NCI-H1048 (cell line): ENCODE results near the gene UBXN7.
A peak's percentile ranks its signal among the peaks of the same experiment; 100 is the strongest.
"Not testable (repeated sequence)": the region's sequence is repeated elsewhere in the genome, so short reads cannot be mapped to it uniquely, and the experiment has no call there.

Source experiments
- DNase-seq: peaks from one replicate; lab custom pipeline; 2025; lab: John Stamatoyannopoulos, UW

The UBXN7 gene, protein sequence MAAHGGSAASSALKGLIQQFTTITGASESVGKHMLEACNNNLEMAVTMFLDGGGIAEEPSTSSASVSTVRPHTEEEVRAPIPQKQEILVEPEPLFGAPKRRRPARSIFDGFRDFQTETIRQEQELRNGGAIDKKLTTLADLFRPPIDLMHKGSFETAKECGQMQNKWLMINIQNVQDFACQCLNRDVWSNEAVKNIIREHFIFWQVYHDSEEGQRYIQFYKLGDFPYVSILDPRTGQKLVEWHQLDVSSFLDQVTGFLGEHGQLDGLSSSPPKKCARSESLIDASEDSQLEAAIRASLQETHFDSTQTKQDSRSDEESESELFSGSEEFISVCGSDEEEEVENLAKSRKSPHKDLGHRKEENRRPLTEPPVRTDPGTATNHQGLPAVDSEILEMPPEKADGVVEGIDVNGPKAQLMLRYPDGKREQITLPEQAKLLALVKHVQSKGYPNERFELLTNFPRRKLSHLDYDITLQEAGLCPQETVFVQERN

DNA sequence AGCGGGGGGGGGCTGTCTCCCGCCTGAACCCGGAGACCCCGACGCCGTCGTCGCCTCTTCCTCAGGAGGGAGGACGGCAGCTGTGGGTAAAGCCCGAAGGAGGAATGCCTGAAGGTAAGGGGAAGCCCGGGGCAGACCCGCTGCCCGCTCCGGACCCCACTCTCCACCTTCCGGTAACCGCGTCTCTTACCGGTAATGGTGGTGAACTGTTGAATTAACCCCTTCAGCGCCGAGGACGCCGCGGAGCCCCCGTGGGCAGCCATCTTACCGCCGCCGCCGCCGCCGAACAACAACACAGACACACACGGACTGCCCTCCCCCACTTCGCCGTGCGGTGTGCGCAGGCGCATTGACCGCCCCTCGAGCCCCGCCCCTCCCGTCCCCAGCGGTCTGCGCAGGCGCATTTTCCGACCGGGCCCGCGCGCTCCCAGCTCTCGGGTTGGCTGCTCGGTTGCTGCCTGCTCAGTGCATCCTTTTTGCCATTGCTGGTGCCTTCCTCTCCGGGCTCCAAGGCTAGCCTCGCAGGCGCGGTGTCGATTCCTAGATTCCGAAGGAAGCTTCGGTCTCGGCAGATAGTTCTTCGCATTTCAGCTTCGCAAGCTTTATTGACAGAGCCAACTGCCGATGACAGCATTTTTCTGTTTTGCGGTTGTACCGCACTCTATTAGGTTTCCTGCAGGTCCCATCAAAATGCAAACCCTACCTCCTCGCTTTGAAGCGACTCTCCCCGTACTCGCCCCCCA, at the start of gene UBXN7:
UBXN7 (minus strand) TSS at position 291 of the 743 bp plus-strand sequence; CDS start at position 263, 28 bp downstream.
- DNase-seq = peak; percentile 76

DNA sequence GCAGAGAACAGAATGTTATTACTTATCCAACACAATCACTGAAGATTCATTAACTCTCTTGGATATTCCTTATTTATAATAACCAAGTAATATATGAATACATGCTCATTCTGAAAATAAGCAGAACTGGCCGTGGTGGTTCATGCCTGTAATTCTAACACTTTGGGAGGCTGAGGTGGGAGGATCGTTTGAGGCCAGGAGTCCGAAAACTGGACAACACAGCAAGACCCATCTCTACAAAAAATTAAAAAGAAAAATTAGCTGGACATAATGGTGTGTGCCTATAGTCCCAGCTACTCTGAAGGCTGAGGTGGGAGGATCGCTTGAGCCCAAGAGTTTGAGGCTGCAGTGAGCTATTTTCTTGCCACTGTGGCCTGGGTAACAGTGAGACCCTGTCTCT, 45.5 kb upstream of the UBXN7 start:
- DNase-seq = no peak

GRCh38 chr3:196472286-196472685, 40.1 kb upstream of the UBXN7 start:
- no peak for DNase-seq

- no peak for DNase-seq
Observed at GRCh38 chr3:196471551-196471950, 39.3 kb upstream of the UBXN7 start.

- DNase-seq = not testable (repeated sequence)
Observed at GRCh38 chr3:196470182-196470581, 38.0 kb upstream of the UBXN7 start.

GRCh38 chr3:196463804-196464203, 31.6 kb upstream of the UBXN7 start:
- DNase-seq = no peak

DNA sequence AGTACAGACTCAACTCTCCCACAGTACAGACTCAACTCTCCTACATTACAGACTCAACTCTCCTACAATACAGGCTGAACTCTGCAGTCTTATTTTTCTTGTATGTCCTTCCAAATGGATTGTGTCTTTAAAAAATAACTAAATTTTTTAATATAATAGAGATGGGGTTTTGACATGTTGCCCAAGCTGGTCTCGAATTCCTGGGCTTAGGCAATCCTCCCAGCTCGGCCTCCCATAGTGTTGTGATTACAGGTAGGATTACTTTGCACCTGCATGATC, 31.2 kb upstream of the UBXN7 start:
- DNase-seq = no peak

DNA sequence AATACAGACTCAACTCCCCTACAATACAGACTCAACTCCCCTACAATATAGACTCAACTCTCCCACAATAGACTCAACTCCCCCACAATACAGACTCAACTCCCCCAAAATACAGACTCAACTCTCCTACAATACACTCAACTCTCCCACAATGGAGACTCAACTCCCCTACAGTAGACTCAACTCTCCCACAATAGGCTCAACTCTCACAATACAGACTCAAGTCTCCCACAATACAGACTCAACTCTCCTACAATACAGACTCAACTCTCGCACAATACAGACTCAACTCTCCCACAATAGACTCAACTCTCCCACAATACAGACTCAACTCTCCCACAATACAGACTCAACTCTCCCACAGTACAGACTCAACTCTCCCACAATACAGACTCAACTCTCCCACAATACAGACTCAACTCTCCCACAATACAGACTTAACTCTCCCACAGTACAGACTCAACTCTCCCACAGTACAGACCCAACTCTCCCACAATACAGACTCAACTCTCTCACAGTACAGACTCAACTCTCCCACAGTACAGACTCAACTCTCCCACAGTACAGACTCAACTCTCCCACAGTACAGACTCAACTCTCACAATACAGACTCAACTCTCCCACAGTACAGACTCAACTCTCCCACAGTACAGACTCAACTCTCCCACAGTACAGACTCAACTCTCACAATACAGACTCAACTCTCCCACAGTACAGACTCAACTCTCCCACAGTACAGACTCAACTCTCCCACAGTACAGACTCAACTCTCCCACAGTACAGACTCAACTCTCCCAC, 30.7 kb upstream of the UBXN7 start:
- not testable (repeated sequence) for DNase-seq

DNA sequence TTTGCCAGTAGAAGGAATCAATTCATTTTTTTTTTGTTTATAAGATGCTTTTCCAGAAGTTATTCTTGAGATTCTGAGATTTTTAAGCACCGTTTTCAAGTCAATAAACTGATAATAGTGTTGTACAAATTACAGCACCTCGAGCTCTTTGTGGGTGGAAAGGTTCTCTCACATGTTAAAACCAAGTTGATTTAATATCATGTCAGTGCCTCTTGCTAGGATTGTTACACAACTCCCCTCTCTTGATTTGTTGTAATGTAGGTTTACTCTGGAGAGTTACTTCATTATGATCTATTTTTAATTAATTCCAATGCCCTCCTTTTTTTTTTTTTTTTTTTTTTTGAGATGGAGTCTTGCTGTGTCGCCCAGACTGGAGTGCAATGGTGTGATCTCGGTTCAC, 25.8 kb upstream of the UBXN7 start:
- no peak for DNase-seq

DNA sequence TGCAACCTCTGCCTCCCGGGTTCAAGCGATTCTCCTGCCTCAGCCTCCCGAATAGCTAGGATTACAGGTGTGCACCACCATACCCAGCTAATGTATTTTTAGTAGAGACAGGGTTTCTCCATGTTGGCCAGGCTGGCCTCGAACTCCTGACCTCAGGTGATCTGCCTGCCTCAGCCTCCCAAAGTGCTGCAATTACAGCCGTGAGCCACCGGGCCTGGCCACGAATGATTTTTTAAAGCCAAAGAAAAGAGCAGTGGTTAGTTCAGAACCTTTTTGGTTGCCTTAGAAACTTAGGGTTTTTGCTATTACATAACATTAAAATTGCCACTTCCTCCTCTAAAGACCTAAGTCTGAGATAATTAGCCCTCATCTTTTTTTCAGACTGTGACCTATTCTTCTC, 25.2 kb upstream of the UBXN7 start:
- not testable (repeated sequence) for DNase-seq

GRCh38 chr3:196454935-196455334, 22.7 kb upstream of the UBXN7 start:
- no peak for DNase-seq

DNA sequence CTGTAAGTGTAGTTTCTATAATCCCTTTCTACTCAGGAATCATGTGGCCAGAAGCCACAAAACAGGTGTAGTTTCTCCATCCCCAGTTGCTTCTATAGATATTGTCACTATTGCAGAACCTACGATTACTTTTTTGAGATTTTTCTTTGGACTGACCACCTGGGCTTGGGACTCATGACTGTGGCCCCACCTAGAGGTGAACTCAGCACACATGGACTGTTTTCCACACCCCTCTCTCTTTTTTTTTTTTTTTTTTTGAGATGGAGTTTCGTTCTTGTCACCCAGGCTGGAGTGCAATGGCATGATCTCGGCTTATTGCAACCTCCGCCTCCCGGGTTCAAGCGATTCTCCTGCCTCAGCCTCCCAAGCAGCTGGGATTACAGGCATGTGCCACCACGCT, 13.2 kb upstream of the UBXN7 start:
- DNase-seq = not testable (repeated sequence)

- DNase-seq = no peak
Observed at GRCh38 chr3:196444500-196444894, 12.3 kb upstream of the UBXN7 start.

DNA sequence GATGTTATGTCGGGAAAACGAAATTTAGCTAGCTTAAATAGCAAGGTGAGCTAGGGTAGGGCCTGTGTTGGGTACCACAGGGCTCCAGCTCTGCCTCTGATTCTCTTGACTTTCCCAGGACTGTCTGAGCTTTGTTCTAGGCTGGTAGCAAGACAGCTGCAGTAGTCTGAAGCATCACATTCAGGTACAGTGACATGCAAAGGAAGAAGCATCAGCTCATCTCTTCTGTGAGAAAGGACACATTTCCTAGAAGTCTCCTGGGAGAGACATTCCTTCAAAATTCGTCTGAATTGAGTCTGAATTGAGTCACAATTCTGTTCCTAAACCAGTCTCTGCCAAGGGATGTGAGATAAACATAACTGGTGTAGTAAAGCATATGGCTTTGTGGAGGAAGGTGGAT, 8.5 kb upstream of the UBXN7 start:
- no peak for DNase-seq

- DNase-seq = no peak
Observed at GRCh38 chr3:196440041-196440537, 7.9 kb upstream of the UBXN7 start.

DNA sequence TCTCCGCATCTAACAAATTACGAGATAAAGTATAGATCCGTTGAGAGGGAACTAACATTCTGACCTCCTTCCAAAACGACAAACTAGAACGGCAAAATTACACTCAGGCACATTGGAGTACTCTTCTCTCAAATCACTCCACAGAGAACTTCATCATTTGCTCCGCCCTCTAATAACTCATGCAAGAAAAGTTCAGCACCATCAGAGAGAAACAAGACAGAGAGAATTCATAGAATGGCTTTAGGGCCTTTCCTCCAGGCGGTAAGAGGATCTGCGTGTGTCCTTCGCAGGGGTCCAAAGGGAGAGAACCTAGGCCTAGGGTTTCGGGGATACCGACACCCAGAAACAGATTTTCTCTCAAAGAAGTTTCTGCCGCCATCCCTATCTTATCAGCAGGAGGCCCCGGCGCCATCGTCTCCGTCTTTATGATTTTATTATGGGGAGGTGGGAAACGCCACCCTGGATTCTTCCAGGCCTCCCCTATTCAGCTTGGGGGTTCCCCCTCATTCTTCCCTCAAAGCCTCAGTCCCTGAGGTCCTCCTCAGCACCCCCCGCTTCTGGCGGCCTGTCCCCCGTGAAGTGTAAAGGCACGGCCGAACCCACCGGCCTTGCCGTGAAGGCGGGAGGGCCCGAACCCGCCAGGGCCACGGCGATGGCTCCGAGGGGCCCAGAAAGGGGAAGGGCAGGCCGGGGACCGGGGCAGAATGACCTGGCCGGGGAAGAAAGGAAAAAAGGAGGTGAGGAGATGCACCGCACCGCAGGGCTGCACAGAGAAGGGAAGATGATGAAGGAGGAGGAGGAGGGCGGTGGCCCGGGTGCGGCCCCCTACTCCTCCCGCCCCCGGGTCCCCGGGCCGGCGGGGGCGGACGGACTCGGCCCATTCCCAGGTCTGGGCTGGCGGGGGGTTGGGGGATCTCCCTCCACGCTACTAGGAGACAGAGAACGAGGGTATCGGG, 768 bp downstream of the UBXN7 start:
- no peak for DNase-seq

DNA sequence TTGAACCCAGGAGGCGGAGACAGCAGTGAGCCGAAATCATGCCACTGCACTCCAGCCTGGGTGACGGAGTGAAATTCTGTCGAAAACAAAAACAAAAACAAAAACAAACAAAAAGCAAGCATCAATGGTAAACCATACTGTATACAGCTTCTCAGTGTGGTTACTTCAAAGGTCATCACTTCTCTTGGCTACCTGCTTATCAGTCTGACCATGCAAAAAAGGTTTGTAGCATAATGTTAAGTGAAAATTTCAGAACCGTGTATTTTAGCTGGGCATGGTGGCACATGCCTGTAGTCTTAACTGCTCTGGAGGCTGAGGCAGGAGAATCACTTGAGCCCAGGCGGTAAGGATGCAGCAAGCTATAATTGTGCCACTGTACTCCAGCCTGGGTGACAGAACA, 4.2 kb downstream of the UBXN7 start:
- no peak for DNase-seq

GRCh38 chr3:196424421-196424820, 7.8 kb downstream of the UBXN7 start:
- DNase-seq = not testable (repeated sequence)

GRCh38 chr3:196423044-196423781, 9.0 kb downstream of the UBXN7 start:
- DNase-seq = no peak

DNA sequence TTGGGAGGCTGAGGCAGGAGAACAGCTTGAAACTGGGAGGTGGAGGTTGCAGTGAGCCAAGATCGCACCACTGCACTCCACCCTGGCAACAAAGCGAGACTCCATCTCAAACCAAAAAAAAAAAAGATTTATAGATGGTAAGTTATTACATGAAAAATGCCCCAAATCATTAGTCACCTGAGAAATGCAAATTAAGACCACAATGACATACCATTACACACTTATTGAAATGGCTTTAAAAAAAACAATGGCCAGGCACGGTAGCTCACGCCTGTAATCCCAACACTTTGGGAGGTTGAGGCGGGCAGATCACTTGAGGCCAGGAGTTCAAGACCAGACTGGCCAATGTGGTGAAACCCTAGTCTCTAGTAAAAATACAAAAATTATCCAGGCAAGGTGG, 10.6 kb downstream of the UBXN7 start:
- not testable (repeated sequence) for DNase-seq
